HG03280 (cell line): Measurements from ENCODE around the gene DLG4.

Experiments
- ATAC-seq: cut with Tn5 transposase; IDR thresholded peaks from one replicate; pipeline ENCODE4 v1.9.1; 2021; ENCODE audit warnings: mild to moderate bottlenecking, moderate library complexity; ENCODE audit not compliant: unreplicated experiment

The DLG4 gene

GRCh38 chr17:7233701-7234082 lies 14.1 kb upstream of the DLG4 start:
- no peak for ATAC-seq

- no peak for ATAC-seq
These were observed 12.5 kb upstream of the DLG4 start for GRCh38 chr17:7232114-7232513.

- ATAC-seq: no peak
These were observed 9.9 kb upstream of the DLG4 start for GRCh38 chr17:7229504-7229903.

- ATAC-seq: no peak
These were observed 9.3 kb upstream of the DLG4 start for GRCh38 chr17:7228920-7229319.

- no peak for ATAC-seq
These were observed 7.4 kb upstream of the DLG4 start for GRCh38 chr17:7226721-7227710.

- no peak for ATAC-seq
These were observed 6.2 kb upstream of the DLG4 start for GRCh38 chr17:7225711-7226331.

- no peak for ATAC-seq
These were observed 5.0 kb upstream of the DLG4 start for GRCh38 chr17:7224661-7225111.

GRCh38 chr17:7224110-7224509 lies 4.5 kb upstream of the DLG4 start:
- no peak for ATAC-seq

GRCh38 chr17:7223375-7223774 lies 3.7 kb upstream of the DLG4 start:
- no peak for ATAC-seq

- ATAC-seq: no peak
These were observed 3.3 kb upstream of the DLG4 start for GRCh38 chr17:7222972-7223292.

- no peak for ATAC-seq
These were observed 2.7 kb upstream of the DLG4 start for GRCh38 chr17:7222093-7222971.

GRCh38 chr17:7221278-7222092 lies 1.8 kb upstream of the DLG4 start:
- no peak for ATAC-seq

- no peak for ATAC-seq
These were observed 1.1 kb upstream of the DLG4 start for GRCh38 chr17:7220593-7221277.

- no peak for ATAC-seq
These were observed 316 bp downstream of the DLG4 start for GRCh38 chr17:7219229-7219811.

GRCh38 chr17:7218758-7219157 lies 878 bp downstream of the DLG4 start:
- no peak for ATAC-seq

- ATAC-seq: no peak
These were observed 1.5 kb downstream of the DLG4 start for GRCh38 chr17:7218166-7218565.

- ATAC-seq: no peak
These were observed 2.3 kb downstream of the DLG4 start for GRCh38 chr17:7217113-7217987.

- ATAC-seq: no peak
These were observed 3.2 kb downstream of the DLG4 start for GRCh38 chr17:7216242-7217112.
